Activated CD4-positive, alpha-beta T cell treated with anti-CD3 and anti-CD28 coated beads for 1 hour (primary cell): ENCODE data around the gene FCHSD1.
A peak's percentile ranks its signal among the peaks of the same experiment; 100 is the strongest.
"Not testable (repeated sequence)": the region's sequence is repeated elsewhere in the genome, so short reads cannot be mapped to it uniquely, and the experiment has no call there.

Experiments
- DNase-seq: peaks from one replicate; pipeline ENCODE4 v3.0.0-alpha.2; 2020

Gene FCHSD1

DNA sequence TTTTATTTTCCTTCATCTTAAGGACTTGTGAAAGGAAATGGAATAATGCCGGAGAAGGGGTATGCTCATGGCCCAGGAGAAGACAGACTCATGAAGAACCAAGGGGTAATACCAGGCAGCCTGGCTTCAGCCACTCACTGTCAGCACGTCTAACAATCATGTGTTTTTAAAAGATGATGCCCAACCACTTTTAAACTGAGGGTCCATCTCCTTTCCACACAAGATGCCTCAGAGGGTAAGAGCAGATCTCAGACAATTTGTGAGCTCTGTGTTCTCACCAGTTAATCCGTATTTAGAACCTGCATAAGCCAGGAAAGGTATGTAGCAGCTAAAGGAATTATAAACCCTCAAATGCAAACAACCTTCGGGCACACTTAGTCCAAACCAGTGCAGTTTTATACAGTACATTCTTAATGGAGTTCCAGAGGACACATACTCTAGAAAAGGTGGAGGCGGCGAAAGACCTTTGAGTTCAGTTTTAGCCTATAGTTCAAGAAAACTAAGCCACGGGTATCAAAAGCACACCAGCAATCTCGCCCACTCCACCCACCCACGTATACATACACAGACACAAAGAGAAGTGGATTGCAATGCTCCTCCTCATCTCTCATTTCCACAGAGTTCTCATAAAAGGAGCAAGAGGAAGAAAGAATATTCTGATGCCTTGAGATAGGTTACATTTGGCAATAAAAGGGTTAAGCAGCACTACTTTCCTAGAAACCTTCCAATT is 35.1 kb downstream of the FCHSD1 start:
- no peak for DNase-seq

DNA sequence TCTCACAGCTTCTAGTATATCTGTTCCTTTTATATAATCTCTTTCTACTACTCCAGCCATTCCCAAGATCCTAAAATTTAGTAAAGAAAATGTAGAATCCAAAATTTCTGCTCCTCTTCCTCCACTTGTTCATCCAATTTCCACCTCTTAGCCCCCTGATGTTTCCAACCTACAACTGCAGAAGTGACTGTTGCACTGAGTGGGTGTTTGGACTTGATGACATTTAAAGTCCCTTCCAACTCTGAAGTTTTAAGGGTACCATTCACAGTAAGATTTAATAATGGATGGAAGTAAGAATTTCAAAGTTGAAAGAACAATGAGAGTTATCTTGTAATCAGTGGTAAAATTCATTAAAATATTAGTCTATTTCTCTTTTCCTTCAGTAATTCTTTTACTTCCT is 37.9 kb downstream of the FCHSD1 start:
- DNase-seq = no peak

DNA sequence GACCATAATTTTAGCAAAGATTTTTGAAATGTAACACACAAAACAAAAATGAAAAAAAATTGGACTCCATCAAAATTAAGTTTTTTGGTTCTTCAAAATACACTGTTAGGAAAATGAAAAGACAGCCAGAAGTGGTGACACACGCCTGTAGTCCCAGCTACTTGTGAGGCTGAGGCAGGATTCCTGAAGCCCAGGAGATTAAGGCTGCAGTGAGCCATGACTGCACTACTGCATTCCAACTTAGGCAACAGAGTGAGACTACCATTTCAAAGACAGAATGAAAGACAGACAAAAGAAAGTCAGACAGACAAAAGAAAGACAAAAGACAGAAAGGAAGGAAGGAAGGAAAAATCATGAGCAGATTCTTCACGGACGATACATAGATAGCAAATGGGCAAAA is 39.9 kb downstream of the FCHSD1 start:
- DNase-seq = no peak

DNA sequence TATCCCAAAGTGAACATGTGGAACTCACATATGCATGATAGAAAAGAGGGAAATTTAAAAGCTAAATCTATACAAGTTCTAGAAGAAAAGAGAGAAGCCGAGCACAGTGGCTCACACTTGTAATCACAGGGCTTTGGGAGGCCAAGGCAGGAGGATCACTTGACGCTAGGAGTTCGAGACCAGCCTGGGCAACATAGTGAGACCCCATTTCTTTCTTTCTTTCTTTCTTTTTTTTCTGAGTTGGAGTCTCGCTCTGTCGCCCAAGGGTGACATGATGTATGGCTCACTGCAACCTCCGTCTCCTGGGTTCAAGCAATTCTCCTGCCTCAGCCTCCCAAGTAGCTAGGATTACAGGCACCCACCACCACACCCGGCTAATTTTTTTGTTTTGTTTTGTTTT is 41.3 kb downstream of the FCHSD1 start:
- DNase-seq = not testable (repeated sequence)

DNA sequence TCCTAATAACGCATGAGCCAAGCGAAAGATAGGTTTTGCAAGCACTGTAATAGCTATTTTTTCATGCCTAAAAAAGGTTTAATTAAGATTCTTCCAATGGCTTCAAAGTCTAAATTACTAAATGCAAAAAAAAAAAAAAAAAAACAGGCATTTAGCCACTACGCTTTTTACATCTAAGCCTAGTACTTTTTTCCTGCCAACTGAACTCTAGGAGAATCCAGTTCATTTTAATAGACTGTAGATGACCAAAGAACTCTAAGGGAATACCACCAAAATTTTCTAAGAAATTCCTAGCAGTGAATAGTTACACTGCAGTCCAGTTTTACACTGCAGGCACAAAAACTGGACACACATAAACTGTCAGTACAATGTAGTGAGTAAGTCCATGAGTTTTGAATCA is 42.2 kb downstream of the FCHSD1 start:
- no peak for DNase-seq

DNA sequence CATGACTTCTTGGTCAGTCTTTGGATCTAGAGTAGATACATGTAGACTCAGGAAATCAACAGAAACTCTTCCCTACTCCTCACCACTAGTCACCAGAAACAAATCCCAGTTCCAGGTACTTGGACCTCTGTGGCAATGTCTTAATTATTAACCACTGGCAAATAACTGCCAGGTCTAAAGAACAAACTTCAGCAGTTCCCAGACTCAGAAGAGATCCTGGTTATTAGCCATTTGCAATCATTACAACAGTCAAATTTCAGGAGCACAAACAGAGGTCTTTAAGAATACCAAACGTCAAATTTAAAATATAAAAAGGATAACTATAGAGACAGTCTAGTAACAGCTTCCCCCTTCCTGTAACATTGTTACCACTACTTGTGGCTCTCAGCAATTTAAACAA is 42.7 kb downstream of the FCHSD1 start:
- no peak for DNase-seq

DNA sequence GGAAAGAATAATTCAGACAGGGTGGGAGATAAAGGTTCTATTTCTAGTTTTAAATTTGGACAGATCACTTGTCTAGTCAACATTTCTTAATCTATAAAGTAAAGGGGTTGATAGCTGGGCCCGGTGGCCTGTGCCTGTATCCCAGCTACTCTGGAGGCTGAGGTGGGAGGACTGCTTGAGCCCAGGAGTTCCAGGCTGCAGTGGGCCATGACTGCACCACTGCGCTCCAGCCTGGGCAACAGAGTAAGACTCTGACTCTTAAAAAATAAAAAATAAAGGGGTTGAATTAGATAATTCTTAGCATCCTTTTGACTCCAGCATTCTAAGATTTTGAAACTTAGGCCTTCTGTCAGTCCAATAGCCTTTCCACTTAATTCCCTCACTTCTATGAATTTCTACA is 43.2 kb downstream of the FCHSD1 start:
- no peak for DNase-seq

DNA sequence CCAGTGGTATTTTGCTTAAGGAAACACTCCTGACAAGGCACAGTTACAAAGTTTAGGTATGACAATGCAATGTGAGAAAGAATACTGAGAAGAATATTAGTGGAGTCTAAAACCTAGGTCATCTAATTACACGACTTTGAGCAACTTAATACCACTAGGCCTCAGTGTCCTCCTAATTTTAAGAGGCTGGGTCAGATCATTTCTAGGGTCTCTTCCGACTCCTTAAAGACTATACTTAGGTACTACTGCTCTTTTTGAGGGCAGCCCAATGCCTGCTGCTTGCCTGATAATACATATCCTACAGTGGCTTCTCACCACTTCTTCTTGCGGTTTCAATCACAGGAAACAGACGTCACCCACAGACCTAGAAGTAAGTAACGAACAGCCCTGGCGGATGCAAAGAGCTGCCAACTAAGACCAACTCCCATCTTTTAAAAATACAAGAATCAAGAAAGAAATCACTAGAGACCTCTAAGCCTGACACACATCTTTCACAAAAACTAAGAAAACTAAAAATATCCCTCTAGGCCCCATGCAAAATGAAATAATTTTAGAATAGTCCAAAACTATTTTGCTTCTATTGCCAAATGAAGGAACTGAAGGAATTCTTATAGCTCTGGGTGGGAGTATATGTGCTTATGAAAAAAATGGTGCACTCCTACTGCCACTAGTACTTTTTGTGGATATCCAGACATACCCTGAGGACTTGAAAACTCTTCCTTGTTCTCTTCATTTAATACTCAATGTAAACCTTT is 45.5 kb downstream of the FCHSD1 start:
- DNase-seq = peak; percentile 55

DNA sequence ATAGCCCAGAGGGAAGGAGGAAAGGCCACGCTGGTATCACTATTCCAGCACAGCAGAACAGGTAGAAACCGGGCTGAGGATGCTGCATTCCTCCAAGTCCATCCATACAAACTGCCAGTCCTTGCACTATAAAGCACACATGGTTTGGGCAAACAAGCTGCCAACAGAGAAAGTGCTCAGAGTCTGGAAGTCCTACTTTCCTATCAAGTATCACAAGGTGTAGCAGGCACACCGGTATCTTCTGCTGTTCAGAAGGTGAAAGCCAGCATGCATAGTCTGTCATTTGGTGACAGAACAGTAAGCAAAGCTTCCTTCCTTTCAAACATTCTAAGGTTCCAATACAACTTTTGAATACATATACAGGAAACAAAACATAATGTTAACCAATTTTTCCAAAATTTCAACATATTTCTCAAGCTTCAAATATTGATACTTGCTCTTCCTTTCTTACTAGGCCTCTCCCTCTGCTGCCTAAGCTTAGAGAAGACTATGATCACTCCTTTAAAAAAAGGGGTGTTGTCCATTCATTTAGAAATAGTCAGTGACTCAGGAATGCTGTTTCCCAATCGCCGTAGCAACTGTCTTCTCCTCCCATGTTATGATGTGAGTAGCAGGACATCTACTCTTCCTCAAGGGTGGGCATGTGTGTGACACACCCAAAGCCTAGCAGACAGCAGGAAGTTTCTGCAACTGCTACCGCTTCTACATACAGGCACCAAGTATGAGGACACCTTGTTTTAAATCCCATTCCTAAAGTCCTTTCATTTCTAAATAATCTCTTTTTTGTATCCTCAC is 47.1 kb downstream of the FCHSD1 start:
- DNase-seq = no peak

DNA sequence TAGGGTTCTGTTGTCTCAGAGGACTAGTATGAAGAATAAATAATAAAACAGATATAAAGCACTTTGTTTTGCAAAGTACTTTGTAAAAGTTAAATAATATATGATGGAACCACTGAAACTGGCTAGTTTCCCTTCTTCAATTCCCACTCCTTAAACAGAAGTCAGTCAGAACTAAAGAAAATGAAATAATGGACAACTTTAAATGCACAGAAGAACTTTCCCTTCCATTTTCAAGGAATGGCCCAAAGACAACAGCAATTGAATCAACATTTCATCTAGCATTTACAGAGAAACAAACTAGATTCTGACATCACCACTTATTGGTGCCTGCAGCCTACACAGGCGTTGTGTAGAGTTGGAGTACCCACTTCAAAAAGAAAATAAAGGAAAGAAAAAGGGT is 48.6 kb downstream of the FCHSD1 start:
- DNase-seq = no peak

DNA sequence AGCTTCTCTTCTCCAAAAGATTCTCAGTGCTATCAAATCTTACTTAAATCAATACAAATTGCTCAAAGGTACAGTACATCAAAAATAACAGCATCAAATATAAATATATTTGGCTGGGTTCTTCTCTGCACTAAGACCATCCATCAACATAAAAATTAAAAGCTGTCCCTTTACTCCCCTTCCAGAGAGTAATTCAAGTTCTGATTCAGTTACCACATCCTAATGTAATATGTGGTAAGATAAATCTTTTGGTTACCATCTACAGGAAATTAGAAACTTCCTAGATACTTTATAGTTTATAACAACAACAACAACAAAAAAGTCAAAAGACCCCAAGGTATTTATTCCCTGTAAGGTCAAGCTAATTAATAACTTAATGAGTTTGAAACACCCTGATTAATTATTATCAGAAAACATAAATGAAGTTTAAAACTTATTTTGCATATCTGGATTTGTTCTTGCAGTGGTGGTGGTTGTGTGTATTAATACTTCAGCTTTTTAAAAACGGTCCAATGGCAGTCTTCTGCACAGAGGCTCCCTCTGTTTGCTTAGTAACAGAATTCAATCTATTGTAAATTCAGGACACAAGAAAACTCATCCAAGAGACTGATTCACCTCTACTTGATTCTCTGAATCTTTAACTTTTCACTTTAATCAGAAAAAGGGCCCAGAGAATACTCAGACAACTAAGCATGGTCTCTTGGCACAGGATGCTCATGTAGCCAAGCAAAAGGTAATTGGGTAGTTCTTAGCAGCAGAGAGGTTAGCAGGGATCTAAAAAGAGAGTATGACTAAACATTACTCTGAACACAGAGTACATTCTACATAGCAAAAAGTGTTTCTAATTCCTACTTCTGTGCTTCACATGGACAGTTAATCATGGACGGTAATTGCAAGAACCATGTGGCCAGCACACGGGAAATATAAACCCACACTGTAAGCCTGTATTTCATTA is 52.5 kb downstream of the FCHSD1 start:
- DNase-seq = no peak

DNA sequence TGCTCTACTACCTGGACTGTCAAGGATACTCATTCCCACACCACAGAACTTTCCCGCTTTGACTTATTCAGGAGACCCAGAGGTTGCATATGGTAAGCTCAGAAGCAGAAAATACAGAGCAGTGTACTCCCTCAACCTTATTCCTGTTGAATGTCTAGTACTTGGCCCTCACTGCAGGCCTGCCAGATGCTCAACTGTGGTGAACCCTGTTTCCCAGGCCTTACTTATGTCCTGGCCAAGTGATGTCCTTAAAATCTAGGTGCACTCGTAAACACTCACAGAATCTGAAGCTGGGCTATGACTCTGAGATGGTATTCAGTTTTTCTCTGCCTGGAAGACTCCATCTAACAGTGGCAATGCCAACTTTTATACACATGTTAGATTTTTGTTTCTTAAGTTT is 53.4 kb downstream of the FCHSD1 start:
- DNase-seq = no peak

DNA sequence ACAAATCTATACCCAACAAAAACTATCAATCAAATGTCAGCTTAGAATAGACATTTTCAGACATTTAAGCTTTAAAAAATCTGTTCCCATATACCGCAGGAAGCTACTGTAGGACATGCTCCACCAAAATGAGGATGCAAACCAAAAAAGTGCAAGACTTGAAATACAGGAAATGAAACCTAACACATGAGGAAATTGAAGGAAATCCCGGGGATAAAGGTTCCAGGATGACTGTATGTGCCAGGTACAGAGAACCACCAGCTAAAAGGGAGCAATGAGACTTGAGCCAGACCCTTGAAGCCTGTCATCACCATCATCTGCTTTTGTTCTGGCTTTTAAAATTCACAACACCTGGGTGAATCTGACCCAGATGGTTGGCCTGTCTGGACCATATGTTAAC is 53.8 kb downstream of the FCHSD1 start:
- DNase-seq = no peak

DNA sequence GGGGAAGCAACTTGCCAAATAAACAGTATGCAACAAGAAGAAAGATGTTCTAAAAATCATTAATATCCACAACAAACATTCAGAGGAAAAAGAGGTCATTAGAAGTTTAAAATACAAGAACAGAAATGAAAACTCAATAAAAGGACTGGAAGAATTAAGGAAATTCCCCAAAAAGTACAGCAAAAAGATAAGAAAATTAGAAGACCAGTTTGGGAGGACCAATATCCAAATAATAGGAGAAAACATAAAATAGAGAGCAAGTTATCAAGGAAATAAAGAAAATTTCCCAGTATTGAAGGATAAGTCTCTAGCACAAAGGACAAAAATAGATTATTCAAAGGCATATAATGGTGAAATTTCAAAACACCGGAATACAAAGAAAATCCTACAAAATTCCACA is 54.4 kb downstream of the FCHSD1 start:
- DNase-seq = no peak

DNA sequence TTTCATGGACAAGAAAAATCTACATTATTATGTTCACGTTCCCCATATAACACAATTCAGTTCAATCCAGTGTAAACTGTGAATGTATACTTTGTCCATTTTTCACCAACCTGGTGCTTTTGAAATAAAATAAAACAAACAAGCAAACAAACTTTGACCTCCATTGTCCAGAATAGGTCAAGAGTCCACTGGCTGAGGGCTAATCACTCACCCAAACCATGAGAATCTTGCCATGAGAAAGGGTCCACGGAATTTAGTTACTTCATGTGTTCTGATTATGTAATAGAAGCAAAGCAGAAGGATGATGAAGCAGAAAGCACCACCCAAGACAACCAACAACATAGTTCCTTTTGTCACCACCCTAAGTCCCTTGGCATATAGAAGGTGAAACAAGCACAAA is 61.1 kb downstream of the FCHSD1 start:
- DNase-seq = no peak
